HG03442 (cell line): ENCODE results near the gene CBX1.
"Not testable (repeated sequence)": the region's sequence is repeated elsewhere in the genome, so short reads cannot be mapped to it uniquely, and the experiment has no call there.

Source experiments
- ATAC-seq: cut with Tn5 transposase; IDR thresholded peaks from one replicate; pipeline ENCODE4 v1.9.1; 2021; ENCODE audit warnings: mild to moderate bottlenecking, moderate library complexity; ENCODE audit not compliant: unreplicated experiment

The CBX1 gene

GRCh38 chr17:48074322-48075081 is 26.8 kb downstream of the CBX1 start:
- ATAC-seq: no peak

DNA sequence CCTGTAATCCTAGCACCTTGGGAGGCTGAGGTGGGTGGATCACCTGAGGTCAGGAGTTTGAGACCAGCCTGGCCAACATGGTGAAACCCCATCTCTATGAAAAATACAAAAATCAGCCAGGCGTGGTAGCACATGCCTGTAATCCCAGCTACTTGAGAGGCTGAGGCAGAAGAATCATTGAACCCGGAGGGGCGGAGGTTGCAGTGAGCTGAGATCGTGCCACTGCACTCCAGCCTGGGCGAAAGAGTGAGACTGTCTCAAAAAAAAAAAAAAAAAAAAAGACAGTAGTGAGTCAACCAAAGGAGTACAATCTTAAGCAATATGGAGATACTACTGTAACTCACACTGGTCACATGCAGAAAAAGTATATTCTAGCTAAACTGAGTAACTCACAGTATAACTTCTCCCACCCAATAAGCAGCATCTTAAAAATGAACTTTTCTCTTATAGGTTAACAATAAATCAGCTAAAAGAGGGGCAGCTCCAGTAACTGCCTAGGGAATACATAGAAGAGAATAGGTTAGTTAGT is 27.6 kb downstream of the CBX1 start:
- ATAC-seq: not testable (repeated sequence)

GRCh38 chr17:48072811-48073210 is 28.5 kb downstream of the CBX1 start:
- ATAC-seq: not testable (repeated sequence)

GRCh38 chr17:48071654-48072053 is 29.6 kb downstream of the CBX1 start:
- ATAC-seq: no peak

DNA sequence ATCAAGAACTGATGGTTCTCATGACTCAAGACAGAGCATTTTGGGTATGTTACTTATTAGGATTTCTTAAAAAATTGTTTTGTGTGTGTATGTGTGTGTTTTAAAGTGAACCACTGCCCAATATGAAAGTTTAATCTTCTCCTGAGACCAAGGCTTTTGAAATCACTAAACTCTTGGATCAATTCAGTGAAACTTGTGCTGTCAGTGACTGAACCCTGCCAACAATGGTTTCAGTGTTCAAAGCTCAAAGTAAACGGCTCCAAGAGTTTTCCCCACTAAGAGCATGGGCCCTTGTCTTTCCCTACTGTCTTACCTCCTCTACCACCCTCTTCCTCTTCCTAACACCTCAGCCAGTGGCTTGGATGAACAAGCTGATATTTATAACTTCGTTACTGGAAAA is 31.1 kb downstream of the CBX1 start:
- no peak for ATAC-seq

DNA sequence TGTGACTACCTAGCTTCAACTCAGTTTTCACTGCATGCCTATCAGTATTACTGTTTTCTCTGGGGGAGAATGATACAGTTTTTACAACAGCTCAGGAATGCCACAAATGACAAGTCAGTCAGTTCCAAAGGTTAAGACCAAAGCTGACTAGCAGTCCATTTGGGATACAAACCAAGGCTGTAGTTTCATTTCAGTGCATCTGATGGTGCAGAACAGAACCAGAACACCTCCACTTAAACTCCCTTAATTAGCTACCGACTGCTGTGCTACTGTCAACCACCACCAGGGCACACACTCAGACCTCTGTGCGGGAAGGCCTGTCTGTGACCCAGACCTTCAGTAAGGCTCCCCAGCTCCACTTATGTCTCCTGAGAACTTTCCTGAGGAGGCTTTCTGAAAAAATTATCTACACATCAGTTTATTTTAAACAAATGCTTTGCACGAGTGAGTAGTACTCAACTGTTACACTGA is 32.8 kb downstream of the CBX1 start:
- no peak for ATAC-seq

- ATAC-seq: not testable (repeated sequence)
Observed at GRCh38 chr17:48067808-48068207, 33.5 kb downstream of the CBX1 start.

GRCh38 chr17:48067245-48067644 is 34.0 kb downstream of the CBX1 start:
- no peak for ATAC-seq

DNA sequence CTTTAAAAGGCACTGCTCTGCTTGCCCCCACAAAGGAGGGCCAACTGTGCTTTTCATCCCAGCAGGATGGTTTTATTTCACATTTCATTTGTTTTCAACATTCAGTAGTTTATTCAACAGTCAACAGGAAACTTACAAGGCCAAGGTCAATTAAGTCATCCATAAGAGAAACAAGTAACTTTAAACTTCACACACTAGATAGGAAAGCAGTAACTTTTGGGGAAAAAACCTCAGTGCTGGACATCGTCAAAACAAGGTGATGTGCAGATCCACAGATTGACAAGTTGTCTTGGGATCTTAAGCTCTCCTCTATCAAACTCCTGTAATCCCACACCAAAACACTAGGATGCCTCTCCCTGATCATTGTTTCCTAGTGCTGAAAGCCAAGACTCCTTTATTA is 34.6 kb downstream of the CBX1 start:
- no peak for ATAC-seq

GRCh38 chr17:48066192-48066591 is 35.1 kb downstream of the CBX1 start:
- ATAC-seq: no peak

DNA sequence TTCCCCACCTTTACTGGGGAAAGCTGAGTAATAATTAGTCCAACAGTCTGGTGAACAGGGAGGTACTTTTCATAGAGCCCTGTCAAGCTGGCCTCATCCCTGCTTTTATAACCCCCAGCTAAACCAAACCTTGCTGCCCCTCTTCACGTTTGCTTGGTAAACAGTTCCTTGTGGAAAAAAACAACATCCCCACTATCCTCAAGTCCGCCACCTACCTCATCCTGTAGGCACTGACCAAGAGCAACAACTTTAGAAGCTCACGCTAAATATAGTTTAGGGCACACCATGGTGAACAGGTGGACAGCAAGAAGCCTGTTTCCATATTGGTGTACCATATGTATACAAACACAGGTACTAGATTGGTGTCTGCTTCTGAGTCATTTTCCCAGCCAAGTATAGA is 36.6 kb downstream of the CBX1 start:
- ATAC-seq: no peak

GRCh38 chr17:48062273-48062672 is 39.0 kb downstream of the CBX1 start:
- no peak for ATAC-seq

DNA sequence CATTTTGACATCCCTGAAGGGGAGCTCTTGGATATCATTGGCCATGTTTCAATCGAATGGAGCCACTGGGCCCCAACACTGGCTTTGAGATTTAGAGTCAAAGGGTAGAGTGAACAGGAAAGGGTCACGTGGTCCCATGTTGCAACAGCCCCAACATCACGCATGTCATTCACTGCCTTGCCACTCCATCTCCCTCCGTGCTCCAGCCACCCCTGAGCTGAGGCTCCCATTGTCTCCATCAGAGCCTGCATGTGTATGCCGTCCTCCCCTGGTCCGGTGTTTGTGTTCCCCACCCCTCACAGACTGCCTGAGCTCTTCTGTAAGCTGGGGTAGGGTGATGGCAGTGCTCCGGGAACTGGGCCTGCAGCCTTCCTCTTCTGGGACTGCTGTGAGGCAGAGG is 41.0 kb downstream of the CBX1 start:
- no peak for ATAC-seq

DNA sequence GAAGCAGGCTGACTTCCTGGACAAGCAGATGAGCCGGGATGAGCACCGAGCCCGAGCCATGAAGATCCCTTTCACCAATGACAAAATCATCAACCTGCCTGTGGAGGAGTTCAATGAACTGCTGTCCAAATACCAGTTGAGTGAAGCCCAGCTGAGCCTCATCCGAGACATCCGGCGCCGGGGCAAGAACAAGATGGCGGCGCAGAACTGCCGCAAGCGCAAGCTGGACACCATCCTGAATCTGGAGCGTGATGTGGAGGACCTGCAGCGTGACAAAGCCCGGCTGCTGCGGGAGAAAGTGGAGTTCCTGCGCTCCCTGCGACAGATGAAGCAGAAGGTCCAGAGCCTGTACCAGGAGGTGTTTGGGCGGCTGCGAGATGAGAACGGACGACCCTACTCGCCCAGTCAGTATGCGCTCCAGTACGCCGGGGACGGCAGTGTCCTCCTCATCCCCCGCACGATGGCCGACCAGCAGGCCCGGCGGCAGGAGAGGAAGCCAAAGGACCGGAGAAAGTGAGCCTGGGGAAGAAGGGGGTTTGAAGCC is 42.1 kb downstream of the CBX1 start:
- no peak for ATAC-seq

DNA sequence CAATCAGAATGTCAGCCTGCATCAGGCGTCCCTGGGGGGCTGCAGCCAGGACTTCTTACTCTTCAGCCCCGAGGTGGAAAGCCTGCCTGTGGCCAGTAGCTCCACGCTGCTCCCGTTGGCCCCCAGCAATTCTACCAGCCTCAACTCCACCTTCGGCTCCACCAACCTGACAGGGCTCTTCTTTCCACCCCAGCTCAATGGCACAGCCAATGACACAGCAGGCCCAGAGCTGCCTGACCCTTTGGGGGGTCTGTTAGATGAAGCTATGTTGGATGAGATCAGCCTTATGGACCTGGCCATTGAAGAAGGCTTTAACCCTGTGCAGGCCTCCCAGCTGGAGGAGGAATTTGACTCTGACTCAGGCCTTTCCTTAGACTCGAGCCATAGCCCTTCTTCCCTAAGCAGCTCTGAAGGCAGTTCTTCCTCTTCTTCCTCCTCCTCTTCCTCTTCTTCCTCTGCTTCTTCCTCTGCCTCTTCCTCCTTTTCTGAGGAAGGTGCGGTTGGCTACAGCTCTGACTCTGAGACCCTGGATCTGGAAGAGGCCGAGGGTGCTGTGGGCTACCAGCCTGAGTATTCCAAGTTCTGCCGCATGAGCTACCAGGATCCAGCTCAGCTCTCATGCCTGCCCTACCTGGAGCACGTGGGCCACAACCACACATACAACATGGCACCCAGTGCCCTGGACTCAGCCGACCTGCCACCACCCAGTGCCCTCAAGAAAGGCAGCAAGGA is 42.7 kb downstream of the CBX1 start:
- no peak for ATAC-seq

- ATAC-seq: no peak
Observed at GRCh38 chr17:48057626-48058025, 43.7 kb downstream of the CBX1 start.

GRCh38 chr17:48056879-48057278 is 44.4 kb downstream of the CBX1 start:
- no peak for ATAC-seq

GRCh38 chr17:48056246-48056745 is 45.0 kb downstream of the CBX1 start:
- no peak for ATAC-seq

GRCh38 chr17:48055531-48056245 is 45.6 kb downstream of the CBX1 start:
- no peak for ATAC-seq

- no peak for ATAC-seq
Observed at GRCh38 chr17:48054238-48055185, 46.8 kb downstream of the CBX1 start.
